ENCODE data around the gene CCND2. TPM values are rescaled to one million over a fixed set of nuclear protein-coding genes. Genes with fewer than 3 reads are reported as not detected.

The CCND2 gene
- total RNA-seq, 1 donor from 2014 or later: 278 TPM

- H3K27me3 Mint-ChIP-seq: peaks cover 80% of the 10 kb centered on the region
Observed at GRCh38 chr12:4266990-4267389, 6.6 kb upstream of the CCND2 start.

DNA sequence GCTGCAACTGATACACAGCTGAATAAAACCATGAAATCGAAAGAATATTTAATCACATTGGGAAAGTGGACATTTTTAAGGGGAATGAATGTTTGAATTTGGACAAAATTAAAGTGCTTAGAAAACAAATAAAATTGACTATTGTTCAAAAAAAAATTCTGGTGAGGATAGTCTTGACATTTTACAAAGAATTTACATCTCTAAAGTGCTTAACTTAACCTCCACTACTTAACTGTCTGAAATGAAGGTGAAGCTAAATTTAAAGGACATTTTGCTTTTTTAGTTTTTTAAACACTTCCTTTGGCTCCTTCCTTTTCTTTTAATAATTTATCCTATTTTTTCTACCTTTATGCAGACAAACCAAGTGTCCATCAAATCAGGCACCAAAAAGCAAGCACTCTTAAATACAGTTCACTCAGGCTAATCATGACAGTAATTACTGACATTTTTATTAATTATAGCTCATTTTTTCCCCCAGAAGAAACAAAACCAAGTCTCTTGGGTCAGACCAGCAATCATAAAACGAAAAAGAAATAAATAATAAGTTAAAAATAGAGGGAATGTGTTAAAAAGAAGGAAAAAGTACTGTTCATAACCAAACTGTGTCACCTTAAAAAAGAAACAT, 5.7 kb upstream of the CCND2 start:
- H3K27me3 Mint-ChIP-seq: peaks cover 78% of the 10 kb centered on the region
- no peak for TF ChIP-seq CTCF (conservative IDR thresholded peaks at IDR 0.05)
- no peaks in the 10 kb centered on the region for H3K9me3 Mint-ChIP-seq
- H3K4me1 Mint-ChIP-seq (ENCODE audit: unreplicated experiment): peaks cover 19% of the 10 kb centered on the region
- H3K36me3 Mint-ChIP-seq: no peaks in the 10 kb centered on the region
- peak overlapping the region; percentile 100 for H3K4me3 Mint-ChIP-seq
- H3K27ac Mint-ChIP-seq: peak overlapping the region; percentile 98
- DNase-seq (ENCODE audit: extremely low spot score, unreplicated experiment): no peak

More at GRCh38 chr12:4266990-4267389, 6.6 kb upstream of the CCND2 start:
- Mint-ChIP-seq H3K9me3 (no peaks in the 10 kb centered on the region), H3K36me3 (no peaks in the 10 kb centered on the region), H3K4me3 (no peak overlapping the region), H3K4me1 (ENCODE audit: unreplicated experiment) (peaks cover 22% of the 10 kb centered on the region), H3K27ac (no peak overlapping the region)
- DNase-seq (ENCODE audit: extremely low spot score, unreplicated experiment): no peak
- no peak for TF ChIP-seq CTCF (conservative IDR thresholded peaks at IDR 0.05)

- peak overlapping the region; percentile 98 for H3K27ac Mint-ChIP-seq
- H3K27me3 Mint-ChIP-seq: peaks cover 77% of the 10 kb centered on the region
- no peaks in the 10 kb centered on the region for H3K36me3 Mint-ChIP-seq
- H3K4me1 Mint-ChIP-seq (ENCODE audit: unreplicated experiment): peaks cover 18% of the 10 kb centered on the region
- H3K4me3 Mint-ChIP-seq: peak overlapping the region; percentile 100
- H3K9me3 Mint-ChIP-seq: no peaks in the 10 kb centered on the region
- DNase-seq (ENCODE audit: extremely low spot score, unreplicated experiment): no peak
- TF ChIP-seq CTCF (conservative IDR thresholded peaks at IDR 0.05): no peak
Observed at GRCh38 chr12:4268329-4269181, 5.0 kb upstream of the CCND2 start.

DNA sequence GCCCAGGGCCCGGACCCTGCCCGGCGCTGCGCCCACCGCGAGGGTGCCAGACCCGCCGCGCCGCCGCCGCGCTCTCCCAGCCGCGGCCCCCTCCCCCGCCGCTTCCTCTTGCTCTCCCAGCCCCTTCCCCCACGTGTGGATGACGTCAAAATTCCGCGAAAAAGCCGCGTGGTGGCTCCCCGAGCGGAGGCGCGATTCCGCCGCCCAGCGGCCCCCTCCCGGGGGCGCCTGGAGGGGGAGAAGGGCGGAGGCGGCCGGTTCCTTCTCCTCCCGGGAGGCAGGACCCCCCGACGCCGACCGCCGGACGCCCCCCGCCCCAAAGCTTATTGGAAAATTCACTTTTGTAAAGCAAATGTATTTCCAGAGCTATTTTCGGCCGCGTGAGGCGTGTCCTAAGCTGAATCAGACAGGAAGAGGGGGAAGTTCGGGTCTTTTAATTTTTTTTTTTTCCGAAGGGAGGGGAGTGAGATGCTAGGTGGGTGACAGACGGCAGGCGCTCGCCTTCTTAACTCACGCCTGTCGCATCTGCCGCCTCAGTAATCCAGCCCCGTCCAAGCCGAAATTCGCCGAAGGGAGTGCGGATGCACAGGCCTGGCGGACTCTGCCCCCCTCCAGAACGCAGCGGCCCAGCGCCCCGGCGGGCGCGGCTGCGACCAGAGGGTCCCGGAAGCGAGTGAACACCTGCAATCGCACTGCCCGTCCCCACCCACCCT, 4.1 kb upstream of the CCND2 start:
- DNase-seq (ENCODE audit: extremely low spot score, unreplicated experiment): peak; percentile 86
- no peaks in the 10 kb centered on the region for H3K36me3 Mint-ChIP-seq
- H3K27me3 Mint-ChIP-seq: peaks cover 72% of the 10 kb centered on the region
- H3K9me3 Mint-ChIP-seq: no peaks in the 10 kb centered on the region
- peaks cover 18% of the 10 kb centered on the region for H3K4me1 Mint-ChIP-seq (ENCODE audit: unreplicated experiment)
- peak overlapping the region; percentile 97 for H3K27ac Mint-ChIP-seq
- TF ChIP-seq CTCF (conservative IDR thresholded peaks at IDR 0.05): peak; percentile 27
- H3K4me3 Mint-ChIP-seq: peak overlapping the region; percentile 100

GRCh38 chr12:4270016-4270830, 3.3 kb upstream of the CCND2 start:
- no peak for TF ChIP-seq CTCF (conservative IDR thresholded peaks at IDR 0.05)
- Mint-ChIP-seq H3K9me3 (no peaks in the 10 kb centered on the region), H3K4me1 (ENCODE audit: unreplicated experiment) (peaks cover 18% of the 10 kb centered on the region), H3K4me3 (peak overlapping the region; percentile 98), H3K36me3 (no peaks in the 10 kb centered on the region), H3K27ac (peak overlapping the region; percentile 97), H3K27me3 (peaks cover 64% of the 10 kb centered on the region)
- no peak for DNase-seq (ENCODE audit: extremely low spot score, unreplicated experiment)
